Endothelial cell of umbilical vein (primary cell): ENCODE data around the gene PPP1CB.

Experiments used
- FOS ChIP-seq: IDR thresholded peaks from 2 replicates; pipeline ENCODE4 v1.6.1; 2011; ENCODE audit warnings: mild to moderate bottlenecking, low read length, moderate library complexity, borderline replicate concordance; ENCODE audit not compliant: insufficient read depth
- MYC ChIP-seq: IDR thresholded peaks from one replicate; pipeline ENCODE4 v1.6.1; 2011; ENCODE audit warnings: mild to moderate bottlenecking, low read depth, low read length
- POLR2A ChIP-seq: IDR thresholded peaks from 2 replicates; pipeline ENCODE4 v1.6.1; 2012; ENCODE audit warnings: low read depth, mild to moderate bottlenecking, control low read depth, low read length
- POLR2AphosphoS5 ChIP-seq: IDR thresholded peaks from 2 replicates; pipeline ENCODE4 v1.6.1; 2012; ENCODE audit warnings: low read depth, mild to moderate bottlenecking, control low read depth, low read length, moderate library complexity; ENCODE audit not compliant: insufficient read depth
- TF ChIP-seq, protein P1 (sequence below), 2 donors: IDR thresholded peaks; 1 replicate in 1 of 2; 2 replicates in 1 of 2; pipeline ENCODE4 v1.5.1; 2011; ENCODE audit warnings: low read length in 2 of 2, mild to moderate bottlenecking in 2 of 2, moderate library complexity in 2 of 2, control low read depth in 1 of 2, inconsistent platforms in 1 of 2, low read depth in 1 of 2; ENCODE audit not compliant: insufficient read depth in 1 of 2; ENCODE audit errors: extremely low read depth in 1 of 2

DNA sequence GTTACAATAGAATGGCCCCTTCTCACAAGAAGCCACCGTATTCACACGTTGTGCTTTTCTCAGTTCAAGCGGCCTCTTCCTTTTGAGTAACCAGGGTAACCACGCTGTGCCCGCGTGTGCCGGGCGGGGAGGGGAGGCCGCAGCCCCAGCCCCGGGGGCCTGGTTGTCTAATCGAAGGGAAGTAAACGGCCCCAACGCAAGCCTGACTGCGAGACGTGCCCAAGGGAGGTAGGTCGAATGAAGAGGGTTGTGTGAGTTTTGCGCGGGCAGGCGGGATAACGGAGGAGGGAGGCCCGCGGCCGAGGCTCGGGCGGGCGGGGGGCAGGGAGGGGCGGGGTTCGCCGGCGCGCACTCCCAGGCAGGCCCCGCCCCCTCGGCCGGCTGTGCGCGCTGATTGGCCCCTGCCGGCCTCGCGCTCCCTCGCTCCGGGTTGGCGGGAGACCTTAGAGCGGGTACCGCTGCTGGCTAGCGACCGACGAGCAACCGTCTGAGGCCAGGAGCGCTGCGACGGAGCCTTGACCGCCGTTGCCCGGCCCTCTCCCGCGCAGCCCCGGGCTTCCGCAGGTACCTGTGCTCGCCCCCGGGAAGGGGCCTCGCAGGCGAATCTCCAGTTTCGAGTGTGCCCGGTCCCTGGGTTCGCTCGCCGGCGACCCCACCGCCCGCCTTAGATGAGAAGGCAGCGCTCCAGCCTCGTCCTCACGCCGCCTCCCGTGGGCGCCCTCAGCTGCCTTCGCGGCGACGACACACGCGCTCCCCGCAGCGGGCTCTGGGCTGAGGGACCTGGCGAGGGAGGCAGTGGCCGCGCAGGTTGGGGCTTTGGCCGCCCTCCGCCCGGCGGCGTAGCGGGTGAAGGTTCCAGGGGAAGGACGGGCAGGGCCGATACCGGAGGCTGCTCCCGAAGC lies 59.0 kb downstream of the PPP1CB start, which contains the start of gene SPDYA:
- TF ChIP-seq, protein P1, sequence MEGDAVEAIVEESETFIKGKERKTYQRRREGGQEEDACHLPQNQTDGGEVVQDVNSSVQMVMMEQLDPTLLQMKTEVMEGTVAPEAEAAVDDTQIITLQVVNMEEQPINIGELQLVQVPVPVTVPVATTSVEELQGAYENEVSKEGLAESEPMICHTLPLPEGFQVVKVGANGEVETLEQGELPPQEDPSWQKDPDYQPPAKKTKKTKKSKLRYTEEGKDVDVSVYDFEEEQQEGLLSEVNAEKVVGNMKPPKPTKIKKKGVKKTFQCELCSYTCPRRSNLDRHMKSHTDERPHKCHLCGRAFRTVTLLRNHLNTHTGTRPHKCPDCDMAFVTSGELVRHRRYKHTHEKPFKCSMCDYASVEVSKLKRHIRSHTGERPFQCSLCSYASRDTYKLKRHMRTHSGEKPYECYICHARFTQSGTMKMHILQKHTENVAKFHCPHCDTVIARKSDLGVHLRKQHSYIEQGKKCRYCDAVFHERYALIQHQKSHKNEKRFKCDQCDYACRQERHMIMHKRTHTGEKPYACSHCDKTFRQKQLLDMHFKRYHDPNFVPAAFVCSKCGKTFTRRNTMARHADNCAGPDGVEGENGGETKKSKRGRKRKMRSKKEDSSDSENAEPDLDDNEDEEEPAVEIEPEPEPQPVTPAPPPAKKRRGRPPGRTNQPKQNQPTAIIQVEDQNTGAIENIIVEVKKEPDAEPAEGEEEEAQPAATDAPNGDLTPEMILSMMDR (IDR thresholded peaks at IDR 0.05; ENCODE audit: extremely low read depth in 1 of 2, insufficient read depth in 1 of 2, low read depth in 1 of 2, low read length in 2 of 2), result no peak
- TF ChIP-seq FOS (no peak), MYC (no peak), POLR2AphosphoS5 (peak; percentile 74), POLR2A (no peak)
